Measurements from ENCODE around the gene DYSF. TPM values are rescaled to one million over a fixed set of nuclear protein-coding genes. Genes with fewer than 3 reads are reported as not detected.

DYSF gene
- total RNA-seq, 1 experiment from 2014 or later = 5.5 TPM

- H4K5ac ChIP-seq (ENCODE audit: insufficient read length, low read depth, low read length) = no peak overlapping the region
- H3K23me2 ChIP-seq (ENCODE audit: insufficient read length, low read depth, low read length, poor library complexity, severe bottlenecking) = no peaks in the 10 kb centered on the region
- H2BK20ac ChIP-seq (ENCODE audit: low read depth, low read length, poor library complexity, severe bottlenecking) = no peak overlapping the region
- no peak overlapping the region; the same call in 1 of the 2 replicates for H3K14ac ChIP-seq (ENCODE audit: insufficient read depth, low read length)
- no peak overlapping the region for H3K27ac Mint-ChIP-seq
- H4K8ac ChIP-seq (replicated peaks; ENCODE audit: insufficient read length, low read depth, low read length) = no peak overlapping the region
- no peak overlapping the region for H3T11ph ChIP-seq (ENCODE audit: low read length)
- no peak overlapping the region for H3K23ac ChIP-seq (ENCODE audit: insufficient read length, low read depth, low read length)
- H2BK120ac ChIP-seq (ENCODE audit: low read depth, low read length, poor library complexity, severe bottlenecking) = no peak overlapping the region
- H2AFZ ChIP-seq (ENCODE audit: low read length) = no peak overlapping the region
- no peak overlapping the region for H3K4me2 ChIP-seq (ENCODE audit: insufficient read depth, insufficient read length, low read length)
- no peak overlapping the region for H3K4ac ChIP-seq (ENCODE audit: low read depth, low read length)
- H2BK15ac ChIP-seq (ENCODE audit: low read depth, low read length) = no peak overlapping the region
- H4K20me1 ChIP-seq (ENCODE audit: control insufficient read depth, insufficient read depth, insufficient read length) = no peaks in the 10 kb centered on the region
- H3K36me3 Mint-ChIP-seq (ENCODE audit: insufficient read depth in 1 of 3, low read depth in 3 of 3) = no peaks in the 10 kb centered on the region
- no peak overlapping the region for H3K18ac ChIP-seq (ENCODE audit: insufficient read length, low read depth, low read length)
- H3K27me3 Mint-ChIP-seq (ENCODE audit: low read depth) = no peaks in the 10 kb centered on the region; the same call in none of the 2 replicates
- no peaks in the 10 kb centered on the region for H3K79me1 ChIP-seq (ENCODE audit: insufficient read depth, low read depth, low read length, poor library complexity, severe bottlenecking)
- H3K79me2 ChIP-seq (ENCODE audit: insufficient read depth, low read length) = no peaks in the 10 kb centered on the region
- no peaks in the 10 kb centered on the region for H3K4me1 Mint-ChIP-seq
- H3K9me3 ChIP-seq (ENCODE audit: control insufficient read depth, low read depth, low read length) = no peaks in the 10 kb centered on the region
- H4K91ac ChIP-seq (ENCODE audit: insufficient read length, low read depth, low read length) = no peak overlapping the region
- H3K9me3 Mint-ChIP-seq = no peaks in the 10 kb centered on the region
- H3K27me3 ChIP-seq (ENCODE audit: insufficient read depth, low read length) = no peaks in the 10 kb centered on the region
- TF ChIP-seq CTCF (conservative IDR thresholded peaks at IDR 0.05) = no peak
- no peak overlapping the region for H3K27ac ChIP-seq (ENCODE audit: insufficient read length, low read depth, low read length)
- H3K4me3 Mint-ChIP-seq = no peak overlapping the region
- no peak overlapping the region for H2AK5ac ChIP-seq (ENCODE audit: insufficient read length, low read length)
- WGBS (ENCODE audit: extremely low coverage, insufficient read length, low lambda C conversion rate) = no CpG with 5 or more reads among the region's 10 CpGs
- no peak overlapping the region for H3K9ac ChIP-seq (ENCODE audit: extremely low read depth, insufficient read length, low read length)
- H2BK5ac ChIP-seq (ENCODE audit: insufficient read length, low read length) = no peak overlapping the region
- H3K56ac ChIP-seq (ENCODE audit: insufficient read length, low read depth, low read length) = no peak overlapping the region
- no peaks in the 10 kb centered on the region for H3K4me1 ChIP-seq (ENCODE audit: insufficient read depth, low read length)
- DNase-seq = no peak
- H2BK12ac ChIP-seq (ENCODE audit: insufficient read length, low read depth, low read length) = no peak overlapping the region
Measured at GRCh38 chr2:71710367-71711132, 257.2 kb downstream of the DYSF start.

Measured in H9 (cell line).